OCI-LY3 (cell line): Measurements from ENCODE around the gene MRPL57.
"Not testable (repeated sequence)": the region's sequence is repeated elsewhere in the genome, so short reads cannot be mapped to it uniquely, and the experiment has no call there.

Experiments
- EZH2phosphoT487 ChIP-seq: fragments of 200-600 bp; shearing (Covaris generic); IDR thresholded peaks from 2 replicates; pipeline ENCODE4 v1.6.1; 2018; ENCODE audit warnings: antibody characterized with exemption, mixed run types, low read depth
- TF ChIP-seq, protein P1 (sequence below): fragments of 200-600, 300-600 bp; sonication (generic); IDR thresholded peaks from 2 replicates; pipeline ENCODE4 v1.5.1; 2014; ENCODE audit warnings: antibody characterized with exemption, low read length, low read depth

DNA sequence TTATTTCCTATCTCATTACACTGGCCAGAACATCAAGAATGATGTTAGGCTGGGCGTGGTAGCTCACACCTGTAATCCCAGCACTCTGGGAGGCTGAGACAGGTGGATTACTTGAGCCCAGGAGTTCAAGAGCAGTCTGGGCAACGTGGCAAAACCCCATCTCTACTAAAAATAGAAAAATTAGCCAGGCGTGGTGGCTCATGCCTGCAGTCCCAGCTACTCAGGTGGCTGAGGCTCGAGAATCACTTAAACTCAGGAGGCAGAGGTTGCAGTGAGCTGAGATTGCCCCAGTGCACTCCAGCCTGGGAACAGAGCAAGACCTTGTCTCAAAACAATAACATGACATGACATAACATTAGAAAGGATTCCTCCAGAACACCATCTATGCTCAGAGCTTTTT lies 10.9 kb upstream of the MRPL57 start:
- not testable (repeated sequence) for TF ChIP-seq EZH2phosphoT487
- TF ChIP-seq, protein P1, sequence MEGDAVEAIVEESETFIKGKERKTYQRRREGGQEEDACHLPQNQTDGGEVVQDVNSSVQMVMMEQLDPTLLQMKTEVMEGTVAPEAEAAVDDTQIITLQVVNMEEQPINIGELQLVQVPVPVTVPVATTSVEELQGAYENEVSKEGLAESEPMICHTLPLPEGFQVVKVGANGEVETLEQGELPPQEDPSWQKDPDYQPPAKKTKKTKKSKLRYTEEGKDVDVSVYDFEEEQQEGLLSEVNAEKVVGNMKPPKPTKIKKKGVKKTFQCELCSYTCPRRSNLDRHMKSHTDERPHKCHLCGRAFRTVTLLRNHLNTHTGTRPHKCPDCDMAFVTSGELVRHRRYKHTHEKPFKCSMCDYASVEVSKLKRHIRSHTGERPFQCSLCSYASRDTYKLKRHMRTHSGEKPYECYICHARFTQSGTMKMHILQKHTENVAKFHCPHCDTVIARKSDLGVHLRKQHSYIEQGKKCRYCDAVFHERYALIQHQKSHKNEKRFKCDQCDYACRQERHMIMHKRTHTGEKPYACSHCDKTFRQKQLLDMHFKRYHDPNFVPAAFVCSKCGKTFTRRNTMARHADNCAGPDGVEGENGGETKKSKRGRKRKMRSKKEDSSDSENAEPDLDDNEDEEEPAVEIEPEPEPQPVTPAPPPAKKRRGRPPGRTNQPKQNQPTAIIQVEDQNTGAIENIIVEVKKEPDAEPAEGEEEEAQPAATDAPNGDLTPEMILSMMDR, result not testable (repeated sequence)
